ENCODE results near the gene TIAM2.
"Not testable (repeated sequence)": the region's sequence is repeated elsewhere in the genome, so short reads cannot be mapped to it uniquely, and the experiment has no call there.

Gene TIAM2

GRCh38 chr6:155227046-155227445, 231.9 kb downstream of the TIAM2 start:
- no peak for DNase-seq (ENCODE audit: low read depth in 1 of 2, low spot score in 1 of 2)
- no peak overlapping the region for H3K27ac ChIP-seq (replicated peaks)
- TF ChIP-seq GABPA (IDR thresholded peaks at IDR 0.05; ENCODE audit: low read depth) (no peak), REST (IDR thresholded peaks at IDR 0.05; ENCODE audit: insufficient replicate concordance, low read depth) (no peak)
- H3K27me3 ChIP-seq (ENCODE audit: insufficient read depth, poor library complexity, severe bottlenecking): no peaks in the 10 kb centered on the region
- H3K4me3 ChIP-seq (replicated peaks; ENCODE audit: insufficient read depth, low read length): no peak overlapping the region

GRCh38 chr6:155228546-155229166, 233.5 kb downstream of the TIAM2 start:
- H3K27ac ChIP-seq (replicated peaks): no peak overlapping the region
- H3K27me3 ChIP-seq (ENCODE audit: insufficient read depth, poor library complexity, severe bottlenecking): no peaks in the 10 kb centered on the region
- TF ChIP-seq SPI1 (IDR thresholded peaks at IDR 0.05; ENCODE audit: borderline replicate concordance, low read depth) (no peak), CTCF (IDR thresholded peaks at IDR 0.05; ENCODE audit: insufficient read depth, low read length) (no peak), REST (IDR thresholded peaks at IDR 0.05; ENCODE audit: insufficient replicate concordance, low read depth) (no peak), POLR2AphosphoS5 (IDR thresholded peaks at IDR 0.05; ENCODE audit: low read depth) (no peak), GABPA (IDR thresholded peaks at IDR 0.05; ENCODE audit: low read depth) (no peak)
- DNase-seq (ENCODE audit: low read depth in 1 of 2, low spot score in 1 of 2): no peak
- no peak overlapping the region for H3K4me3 ChIP-seq (replicated peaks; ENCODE audit: insufficient read depth, low read length)

GRCh38 chr6:155230975-155231374, 235.9 kb downstream of the TIAM2 start:
- not testable (repeated sequence) for H3K27ac ChIP-seq (replicated peaks); H3K27me3 ChIP-seq (ENCODE audit: insufficient read depth, poor library complexity, severe bottlenecking); DNase-seq (ENCODE audit: low read depth in 1 of 2, low spot score in 1 of 2); H3K4me3 ChIP-seq (replicated peaks; ENCODE audit: insufficient read depth, low read length)

GRCh38 chr6:155232848-155233247, 237.7 kb downstream of the TIAM2 start:
- no peak overlapping the region for H3K27ac ChIP-seq (replicated peaks)
- no peaks in the 10 kb centered on the region for H3K27me3 ChIP-seq (ENCODE audit: insufficient read depth, poor library complexity, severe bottlenecking)
- TF ChIP-seq POLR2AphosphoS5 (IDR thresholded peaks at IDR 0.05; ENCODE audit: low read depth): no peak
- TF ChIP-seq GABPA (IDR thresholded peaks at IDR 0.05; ENCODE audit: low read depth): no peak
- no peak for TF ChIP-seq REST (IDR thresholded peaks at IDR 0.05; ENCODE audit: insufficient replicate concordance, low read depth)
- no peak for TF ChIP-seq CTCF (IDR thresholded peaks at IDR 0.05; ENCODE audit: insufficient read depth, low read length)
- TF ChIP-seq SPI1 (IDR thresholded peaks at IDR 0.05; ENCODE audit: borderline replicate concordance, low read depth): no peak
- H3K4me3 ChIP-seq (replicated peaks; ENCODE audit: insufficient read depth, low read length): no peak overlapping the region
- no peak for DNase-seq (ENCODE audit: low read depth in 1 of 2, low spot score in 1 of 2)
